HepG2 (cell line): Measurements from ENCODE around the gene ATRIP. TPM values are rescaled to one million over a fixed set of nuclear protein-coding genes. Genes with fewer than 3 reads are reported as not detected.
A peak's percentile ranks its signal among the peaks of the same experiment; 100 is the strongest.

Experiments used
- AKAP8 ChIP-seq: sonication (generic); formaldehyde crosslinking; IDR thresholded peaks from 2 replicates; pipeline ENCODE4 v1.5.1; 2020; ENCODE audit warnings: mild to moderate bottlenecking, missing genetic modification reagents
- ATM ChIP-seq: fragments of 450-650 bp; IDR thresholded peaks from 2 replicates; pipeline ENCODE4 v1.7.1; 2017; ENCODE audit warnings: mild to moderate bottlenecking, borderline replicate concordance
- CC2D1A ChIP-seq: sonication (generic); formaldehyde crosslinking; IDR thresholded peaks from 2 replicates; pipeline ENCODE4 v1.8.1; 2023; ENCODE audit warnings: mild to moderate bottlenecking, missing genetic modification reagents
- CTCF ChIP-seq: sonication (generic); formaldehyde crosslinking; IDR thresholded peaks from 2 replicates; pipeline ENCODE4 v1.5.0; 2020; ENCODE audit warnings: mild to moderate bottlenecking, missing genetic modification reagents, moderate library complexity
- KDM1A ChIP-seq: IDR thresholded peaks from 2 replicates; pipeline ENCODE4 v1.6.1; 2016; ENCODE audit warnings: missing compliant biosample characterization
- LRRFIP1 ChIP-seq: sonication (generic); formaldehyde crosslinking; conservative IDR thresholded peaks from 2 replicates; pipeline ENCODE4 v1.4.0; 2020; ENCODE audit warnings: missing genetic modification reagents
- MIER3 ChIP-seq: IDR thresholded peaks from 2 replicates; pipeline ENCODE4 v1.6.1; 2016; ENCODE audit warnings: missing compliant biosample characterization, borderline replicate concordance
- MTERF4 ChIP-seq: sonication (generic); formaldehyde crosslinking; IDR thresholded peaks from 2 replicates; pipeline ENCODE4 v1.8.0; 2023; ENCODE audit warnings: mild to moderate bottlenecking, missing genetic modification reagents
- MYPOP ChIP-seq: sonication (generic); formaldehyde crosslinking; IDR thresholded peaks from 2 replicates; pipeline ENCODE4 v1.8.1; 2023; ENCODE audit warnings: mild to moderate bottlenecking, moderate library complexity, missing genetic modification reagents
- PHB2 ChIP-seq: fragments of 450-650 bp; IDR thresholded peaks from 2 replicates; pipeline ENCODE4 v1.6.1; 2018; ENCODE audit not compliant: partially characterized antibody
- REL ChIP-seq: sonication (generic); formaldehyde crosslinking; conservative IDR thresholded peaks from 2 replicates; pipeline ENCODE4 v1.8.0; 2022; ENCODE audit warnings: mild to moderate bottlenecking, missing genetic modification reagents, moderate library complexity
- TOE1 ChIP-seq: sonication (generic); formaldehyde crosslinking; IDR thresholded peaks from 2 replicates; pipeline ENCODE4 v1.4.0; 2020; ENCODE audit warnings: mild to moderate bottlenecking, missing genetic modification reagents
- ZFP36L1 ChIP-seq: sonication (generic); formaldehyde crosslinking; IDR thresholded peaks from 2 replicates; pipeline ENCODE4 v1.8.0; 2022; ENCODE audit warnings: mild to moderate bottlenecking, missing genetic modification reagents, moderate library complexity
- ZMAT3 ChIP-seq: sonication (generic); formaldehyde crosslinking; conservative IDR thresholded peaks from 2 replicates; pipeline ENCODE4 v1.7.0; 2021; ENCODE audit warnings: missing genetic modification reagents
- ZNF207 ChIP-seq: fragments of 450-650 bp; IDR thresholded peaks from 2 replicates; pipeline ENCODE4 v1.6.1; 2016; ENCODE audit warnings: antibody characterized with exemption, borderline replicate concordance
- ZNF280B ChIP-seq: sonication (generic); formaldehyde crosslinking; IDR thresholded peaks from 2 replicates; pipeline ENCODE4 v1.5.0; 2020; ENCODE audit warnings: missing genetic modification reagents, mild to moderate bottlenecking, borderline replicate concordance
- ZNF644 ChIP-seq: IDR thresholded peaks from 2 replicates; pipeline ENCODE4 v1.6.1; 2016; ENCODE audit warnings: low read depth
- ZNF720 ChIP-seq: sonication (generic); formaldehyde crosslinking; IDR thresholded peaks from 2 replicates; pipeline ENCODE4 v1.4.0; 2020; ENCODE audit warnings: missing genetic modification reagents
- polyA plus RNA-seq, 8 experiments: library from polyadenylated mRNA; depleted of rRNA in 3 of 8; stranded (reverse) in 7 of 8; unstranded in 1 of 8; fragments of >200 nt; fragmentation: Illumina TruSeq in 4 of 8; extraction: Trizol in 4 of 8; gene quantifications; 2 replicates each; pipeline versions ENCODE4 v1.2.1 to v1.2.3, GENCODE V29; 2011 to 2016; ENCODE audit warnings: low read depth in 4 of 8, missing spikeins in 1 of 8, mixed read lengths in 1 of 8; ENCODE audit not compliant: insufficient read depth in 1 of 8
- total RNA-seq, 5 experiments: library from RNA; depleted of rRNA; stranded (reverse); fragments of >200 nt; fragmentation: Illumina TruSeq; extraction: Trizol; gene quantifications; 2 replicates each; pipeline ENCODE4 v1.2.3, GENCODE V29; 2016; ENCODE audit warnings: low read depth in 1 of 5
- TF ChIP-seq, protein P1 (sequence below): IDR thresholded peaks from 2 replicates; pipeline ENCODE4 v1.6.1; 2016
- TF ChIP-seq, protein P2 (sequence below): sonication (generic); formaldehyde crosslinking; IDR thresholded peaks from 2 replicates; pipeline ENCODE4 v1.4.0; 2020; ENCODE audit warnings: missing genetic modification reagents; ENCODE audit errors: not compliant biosample characterization

Gene ATRIP
- total and polyA plus RNA-seq, 2 of the 13 experiments (the other 11 are each of a cell fraction or from before 2014, with no cell fraction given): 5.1 to 12.5 TPM

DNA sequence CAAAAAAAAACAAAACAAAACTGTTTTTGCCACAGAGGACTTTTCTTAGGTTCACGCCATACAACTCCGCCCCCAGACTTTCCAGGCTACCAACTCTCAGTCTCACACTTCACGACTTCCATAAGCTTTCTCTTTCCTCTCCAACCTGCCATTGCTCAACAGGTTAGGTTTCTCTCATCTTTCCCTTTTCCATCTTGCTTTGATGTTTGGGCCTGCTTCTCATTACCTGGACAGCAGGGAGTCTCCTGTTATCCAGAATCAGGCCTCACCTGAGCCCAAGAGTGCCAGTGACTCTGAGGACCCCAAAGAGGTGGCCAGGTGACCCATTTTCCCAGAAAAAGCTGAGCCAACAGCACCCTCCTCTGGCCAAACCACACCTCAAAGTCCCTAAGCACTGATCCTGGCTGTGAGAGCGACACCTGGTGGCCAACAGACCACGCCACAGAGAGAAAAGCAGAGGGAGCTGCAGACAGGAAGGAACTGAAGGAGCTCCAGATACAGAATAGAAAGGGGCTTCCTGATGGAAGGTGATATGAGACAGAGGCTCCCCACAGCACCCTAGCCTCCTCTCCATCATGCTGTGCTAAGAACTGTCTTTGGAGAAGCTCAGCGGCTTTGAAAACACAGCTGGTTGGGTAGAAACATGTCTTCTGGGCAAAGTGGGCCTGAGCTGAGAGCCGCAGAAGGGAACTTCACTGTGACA is 10.6 kb upstream of the ATRIP start (continued):
- TF ChIP-seq, protein P1, sequence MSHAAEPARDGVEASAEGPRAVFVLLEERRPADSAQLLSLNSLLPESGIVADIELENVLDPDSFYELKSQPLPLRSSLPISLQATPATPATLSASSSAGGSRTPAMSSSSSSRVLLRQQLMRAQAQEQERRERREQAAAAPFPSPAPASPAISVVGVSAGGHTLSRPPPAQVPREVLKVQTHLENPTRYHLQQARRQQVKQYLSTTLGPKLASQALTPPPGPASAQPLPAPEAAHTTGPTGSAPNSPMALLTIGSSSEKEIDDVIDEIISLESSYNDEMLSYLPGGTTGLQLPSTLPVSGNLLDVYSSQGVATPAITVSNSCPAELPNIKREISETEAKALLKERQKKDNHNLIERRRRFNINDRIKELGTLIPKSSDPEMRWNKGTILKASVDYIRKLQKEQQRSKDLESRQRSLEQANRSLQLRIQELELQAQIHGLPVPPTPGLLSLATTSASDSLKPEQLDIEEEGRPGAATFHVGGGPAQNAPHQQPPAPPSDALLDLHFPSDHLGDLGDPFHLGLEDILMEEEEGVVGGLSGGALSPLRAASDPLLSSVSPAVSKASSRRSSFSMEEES: peak; percentile 43; the same call in 1 of the 2 replicates
- no peak for TF ChIP-seq PHB2
- TF ChIP-seq CC2D1A (CRISPR knock-in tag): no peak
- TF ChIP-seq ZNF207: no peak
- 0 out of 2 replicates have a peak, but pooled peaks have one; percentile 43 for TF ChIP-seq MIER3 (CRISPR knock-in tag)
- TF ChIP-seq ZFP36L1 (CRISPR knock-in tag): no peak
- TF ChIP-seq ZMAT3 (CRISPR knock-in tag): no peak
- no peak for TF ChIP-seq ZNF720 (CRISPR knock-in tag)
- peak; percentile 100 for TF ChIP-seq CTCF (CRISPR knock-in tag)
- TF ChIP-seq ZNF644 (CRISPR knock-in tag): no peak
- TF ChIP-seq ATM: no peak
- no peak for TF ChIP-seq LRRFIP1
- TF ChIP-seq MTERF4 (CRISPR knock-in tag): no peak
- TF ChIP-seq, protein P2, sequence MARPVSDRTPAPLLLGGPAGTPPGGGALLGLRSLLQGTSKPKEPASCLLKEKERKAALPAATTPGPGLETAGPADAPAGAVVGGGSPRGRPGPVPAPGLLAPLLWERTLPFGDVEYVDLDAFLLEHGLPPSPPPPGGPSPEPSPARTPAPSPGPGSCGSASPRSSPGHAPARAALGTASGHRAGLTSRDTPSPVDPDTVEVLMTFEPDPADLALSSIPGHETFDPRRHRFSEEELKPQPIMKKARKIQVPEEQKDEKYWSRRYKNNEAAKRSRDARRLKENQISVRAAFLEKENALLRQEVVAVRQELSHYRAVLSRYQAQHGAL (CRISPR knock-in tag): no peak
- no peak; the same call in 1 of the 2 replicates for TF ChIP-seq MYPOP
- no peak for TF ChIP-seq REL (CRISPR knock-in tag)
- no peak for TF ChIP-seq KDM1A (CRISPR knock-in tag)
- TF ChIP-seq ZNF280B (CRISPR knock-in tag): no peak
- TF ChIP-seq AKAP8: no peak
- no peak for TF ChIP-seq TOE1 (CRISPR knock-in tag)
